ENCODE data around the gene ZNF710.

ZNF710 gene

GRCh38 chr15:90018216-90018831 lies 17.2 kb downstream of the ZNF710 start:
- in situ Hi-C loops (cut with HindIII; ENCODE audit: low pct_ligation_motif_present, low sequenced_read_pairs), result no loop called here
- no peak for DNase-seq
- no peaks in the 10 kb centered on the region for H3K27me3 ChIP-seq (replicated peaks)
- no peak overlapping the region for H3K27ac ChIP-seq
- no peak overlapping the region for H3K4me3 ChIP-seq (ENCODE audit: low read depth, low read length)
- TF ChIP-seq, protein P1, sequence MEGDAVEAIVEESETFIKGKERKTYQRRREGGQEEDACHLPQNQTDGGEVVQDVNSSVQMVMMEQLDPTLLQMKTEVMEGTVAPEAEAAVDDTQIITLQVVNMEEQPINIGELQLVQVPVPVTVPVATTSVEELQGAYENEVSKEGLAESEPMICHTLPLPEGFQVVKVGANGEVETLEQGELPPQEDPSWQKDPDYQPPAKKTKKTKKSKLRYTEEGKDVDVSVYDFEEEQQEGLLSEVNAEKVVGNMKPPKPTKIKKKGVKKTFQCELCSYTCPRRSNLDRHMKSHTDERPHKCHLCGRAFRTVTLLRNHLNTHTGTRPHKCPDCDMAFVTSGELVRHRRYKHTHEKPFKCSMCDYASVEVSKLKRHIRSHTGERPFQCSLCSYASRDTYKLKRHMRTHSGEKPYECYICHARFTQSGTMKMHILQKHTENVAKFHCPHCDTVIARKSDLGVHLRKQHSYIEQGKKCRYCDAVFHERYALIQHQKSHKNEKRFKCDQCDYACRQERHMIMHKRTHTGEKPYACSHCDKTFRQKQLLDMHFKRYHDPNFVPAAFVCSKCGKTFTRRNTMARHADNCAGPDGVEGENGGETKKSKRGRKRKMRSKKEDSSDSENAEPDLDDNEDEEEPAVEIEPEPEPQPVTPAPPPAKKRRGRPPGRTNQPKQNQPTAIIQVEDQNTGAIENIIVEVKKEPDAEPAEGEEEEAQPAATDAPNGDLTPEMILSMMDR (IDR thresholded peaks at IDR 0.05; ENCODE audit: low read depth, low read length, missing control alignments), result no peak
- H3K36me3 ChIP-seq (replicated peaks), result no peaks in the 10 kb centered on the region

DNA sequence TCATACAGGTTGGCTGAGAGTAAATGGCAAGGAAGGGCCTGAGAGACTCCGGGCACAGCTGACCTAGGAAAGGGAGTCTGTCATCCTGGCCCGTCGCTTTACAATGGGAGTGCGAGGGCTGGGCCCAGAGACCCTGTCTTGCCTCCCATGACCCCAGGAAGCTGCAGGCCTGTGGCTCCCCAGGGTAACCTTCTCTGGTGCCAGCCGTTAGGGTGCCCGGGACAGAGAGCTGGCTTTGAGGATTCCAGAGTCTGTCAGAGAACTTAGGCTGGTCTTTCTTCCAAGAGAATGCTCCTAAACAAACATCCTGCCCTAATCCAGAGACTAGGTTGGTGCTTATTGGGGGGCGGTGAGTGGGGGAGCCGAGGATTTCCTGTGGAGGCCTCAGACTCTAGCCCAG lies 18.5 kb downstream of the ZNF710 start:
- DNase-seq, result no peak
- Histone ChIP-seq H3K36me3 (replicated peaks) (no peaks in the 10 kb centered on the region), H3K27ac (no peak overlapping the region), H3K27me3 (replicated peaks) (no peaks in the 10 kb centered on the region), H3K4me3 (ENCODE audit: low read depth, low read length) (no peak overlapping the region)
- TF ChIP-seq, protein P1 (IDR thresholded peaks at IDR 0.05; ENCODE audit: low read depth, low read length, missing control alignments), result no peak
- in situ Hi-C loops (cut with HindIII; ENCODE audit: low pct_ligation_motif_present, low sequenced_read_pairs), result no loop called here

- DNase-seq, result no peak
- in situ Hi-C loops (cut with HindIII; ENCODE audit: low pct_ligation_motif_present, low sequenced_read_pairs), result no loop called here
- TF ChIP-seq, protein P1 (IDR thresholded peaks at IDR 0.05; ENCODE audit: low read depth, low read length, missing control alignments), result no peak
- H3K27me3 ChIP-seq (replicated peaks), result no peaks in the 10 kb centered on the region
- no peak overlapping the region for H3K4me3 ChIP-seq (ENCODE audit: low read depth, low read length)
- H3K36me3 ChIP-seq (replicated peaks), result no peaks in the 10 kb centered on the region
- no peak overlapping the region for H3K27ac ChIP-seq
Measured at GRCh38 chr15:90020021-90020735, 19.1 kb downstream of the ZNF710 start.

DNA sequence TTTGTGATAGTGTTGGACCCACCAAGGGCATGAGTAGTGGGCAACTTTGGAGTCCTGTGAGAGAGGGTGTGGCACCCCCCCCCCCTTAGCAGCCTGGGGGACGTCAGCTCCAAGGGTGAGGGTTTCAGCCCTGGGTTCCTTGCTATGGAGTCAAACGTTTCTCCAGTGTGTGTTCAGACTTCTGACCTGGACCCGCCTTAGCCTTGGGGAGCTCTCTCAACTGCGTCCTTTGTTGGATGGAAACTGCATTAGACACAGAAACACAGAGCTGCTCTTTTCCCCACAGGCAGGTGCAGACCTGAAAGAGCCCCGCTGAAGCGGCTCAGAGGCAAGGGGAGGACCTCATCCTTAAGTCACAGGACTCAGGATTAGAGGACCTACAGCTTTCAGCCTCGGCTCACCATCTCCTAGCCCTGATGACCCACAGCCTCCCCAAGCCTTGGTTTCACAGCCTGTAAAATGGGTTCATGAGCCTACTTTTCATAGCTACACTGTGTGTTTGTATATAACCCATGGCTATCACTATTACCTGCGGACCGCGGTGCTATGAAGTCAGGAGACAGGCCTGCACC lies 19.9 kb downstream of the ZNF710 start:
- no peaks in the 10 kb centered on the region for H3K36me3 ChIP-seq (replicated peaks)
- no peak overlapping the region for H3K4me3 ChIP-seq (ENCODE audit: low read depth, low read length)
- H3K27ac ChIP-seq, result no peak overlapping the region
- DNase-seq, result no peak
- H3K27me3 ChIP-seq (replicated peaks), result no peaks in the 10 kb centered on the region
- TF ChIP-seq, protein P1 (IDR thresholded peaks at IDR 0.05; ENCODE audit: low read depth, low read length, missing control alignments), result no peak
- in situ Hi-C loops (cut with HindIII; ENCODE audit: low pct_ligation_motif_present, low sequenced_read_pairs), result no loop called here

- Histone ChIP-seq H3K27me3 (replicated peaks) (no peaks in the 10 kb centered on the region), H3K27ac (no peak overlapping the region), H3K4me3 (ENCODE audit: low read depth, low read length) (no peak overlapping the region), H3K36me3 (replicated peaks) (no peaks in the 10 kb centered on the region)
- TF ChIP-seq, protein P1 (IDR thresholded peaks at IDR 0.05; ENCODE audit: low read depth, low read length, missing control alignments), result no peak
- in situ Hi-C loops (cut with HindIII; ENCODE audit: low pct_ligation_motif_present, low sequenced_read_pairs), result no loop called here
- DNase-seq, result no peak
Measured at GRCh38 chr15:90022345-90022744, 21.2 kb downstream of the ZNF710 start.

All from brain microvascular endothelial cell (primary cell).